ENCODE data around the gene ANK2.

ANK2 gene

DNA sequence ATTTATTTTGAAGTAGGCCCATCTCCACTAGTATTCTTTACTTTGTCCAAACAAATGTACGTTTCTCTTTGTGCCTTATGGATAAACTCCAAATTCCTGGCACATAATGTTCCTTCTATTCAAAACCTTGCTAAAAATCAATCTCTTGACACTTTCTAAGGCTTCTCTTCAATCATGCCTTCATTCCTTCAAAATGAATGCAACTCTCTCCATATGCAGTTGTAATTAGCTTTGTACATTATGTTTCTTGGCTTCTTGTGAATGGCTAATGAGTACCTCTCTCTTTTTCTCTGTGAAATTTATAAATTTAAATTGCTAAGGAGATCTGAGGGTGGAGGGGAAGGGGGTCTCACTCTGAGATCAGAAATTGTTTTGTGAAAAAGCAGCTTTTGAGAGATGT is 24.0 kb upstream of the ANK2 start:
- Histone ChIP-seq H3K27ac (no peak overlapping the region), H3K4me3 (no peak overlapping the region)
- TF ChIP-seq, protein P1, sequence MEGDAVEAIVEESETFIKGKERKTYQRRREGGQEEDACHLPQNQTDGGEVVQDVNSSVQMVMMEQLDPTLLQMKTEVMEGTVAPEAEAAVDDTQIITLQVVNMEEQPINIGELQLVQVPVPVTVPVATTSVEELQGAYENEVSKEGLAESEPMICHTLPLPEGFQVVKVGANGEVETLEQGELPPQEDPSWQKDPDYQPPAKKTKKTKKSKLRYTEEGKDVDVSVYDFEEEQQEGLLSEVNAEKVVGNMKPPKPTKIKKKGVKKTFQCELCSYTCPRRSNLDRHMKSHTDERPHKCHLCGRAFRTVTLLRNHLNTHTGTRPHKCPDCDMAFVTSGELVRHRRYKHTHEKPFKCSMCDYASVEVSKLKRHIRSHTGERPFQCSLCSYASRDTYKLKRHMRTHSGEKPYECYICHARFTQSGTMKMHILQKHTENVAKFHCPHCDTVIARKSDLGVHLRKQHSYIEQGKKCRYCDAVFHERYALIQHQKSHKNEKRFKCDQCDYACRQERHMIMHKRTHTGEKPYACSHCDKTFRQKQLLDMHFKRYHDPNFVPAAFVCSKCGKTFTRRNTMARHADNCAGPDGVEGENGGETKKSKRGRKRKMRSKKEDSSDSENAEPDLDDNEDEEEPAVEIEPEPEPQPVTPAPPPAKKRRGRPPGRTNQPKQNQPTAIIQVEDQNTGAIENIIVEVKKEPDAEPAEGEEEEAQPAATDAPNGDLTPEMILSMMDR (IDR thresholded peaks at IDR 0.05), result no peak
- DNase-seq (ENCODE audit: low spot score), result no peak

DNA sequence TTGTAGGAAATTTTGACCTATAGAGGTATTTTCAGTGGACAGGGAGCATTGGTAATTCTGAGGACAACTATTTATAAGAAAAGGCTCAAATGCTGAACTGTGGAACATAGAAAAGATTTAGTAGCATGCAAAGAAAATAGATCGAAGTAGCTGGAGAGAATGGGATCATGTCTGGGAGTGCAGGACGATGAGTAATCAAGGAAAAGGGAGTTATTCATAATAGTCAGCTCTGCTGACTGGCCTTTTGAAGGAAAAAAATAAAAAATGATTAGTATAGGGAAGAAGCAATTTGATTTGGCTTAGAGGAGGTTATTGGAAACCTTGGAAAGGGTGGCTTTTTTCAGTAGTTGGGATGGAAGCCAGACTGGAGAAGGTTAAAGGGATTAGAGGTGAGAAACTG is 22.9 kb upstream of the ANK2 start:
- Histone ChIP-seq H3K4me3 (no peak overlapping the region), H3K27ac (no peak overlapping the region)
- DNase-seq (ENCODE audit: low spot score), result no peak
- TF ChIP-seq, protein P1 (IDR thresholded peaks at IDR 0.05), result no peak

DNA sequence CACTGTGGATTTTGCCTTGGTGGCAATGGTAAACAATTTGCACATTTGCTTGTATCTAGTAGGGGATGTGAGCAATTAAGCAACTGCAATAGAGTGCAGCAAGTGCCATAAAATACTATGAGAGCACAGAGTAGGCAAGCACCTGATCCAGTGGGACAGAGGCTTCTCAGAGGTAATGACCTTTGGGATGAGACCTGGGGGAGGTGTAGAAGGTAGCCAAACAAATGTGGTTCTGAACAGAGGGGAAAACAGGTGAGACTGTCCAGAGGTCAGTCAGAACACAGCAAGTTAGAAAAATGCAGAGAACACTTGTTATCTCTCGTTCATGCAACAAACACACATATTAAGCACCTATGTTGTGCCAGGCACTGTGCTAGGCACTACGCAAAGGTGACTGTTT is 21.4 kb upstream of the ANK2 start:
- no peak overlapping the region for H3K27ac ChIP-seq
- DNase-seq (ENCODE audit: low spot score), result no peak
- TF ChIP-seq, protein P1 (IDR thresholded peaks at IDR 0.05), result no peak

DNA sequence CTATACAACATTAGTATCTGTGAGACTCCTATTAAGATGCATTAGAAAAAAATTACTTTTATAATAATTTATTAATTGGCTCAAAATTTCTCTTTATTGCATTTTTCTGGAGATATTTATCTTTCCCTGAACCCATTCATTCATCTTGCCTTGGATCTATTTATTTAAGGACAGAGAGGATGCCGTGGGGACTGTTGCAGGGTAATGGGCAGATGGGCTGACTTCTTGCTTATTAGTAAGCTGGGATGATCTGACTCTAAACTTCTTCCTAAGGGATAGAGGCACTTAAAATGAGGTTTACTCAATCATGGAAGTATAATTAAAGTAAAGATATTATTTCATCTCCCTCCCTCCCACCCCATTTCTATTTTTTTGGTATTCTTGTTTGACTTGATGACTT is 18.2 kb upstream of the ANK2 start:
- DNase-seq (ENCODE audit: low spot score), result no peak
- Histone ChIP-seq H3K4me3 (no peak overlapping the region), H3K27ac (no peak overlapping the region)
- TF ChIP-seq, protein P1 (IDR thresholded peaks at IDR 0.05), result no peak

More for the DNA sequence above, 21.4 kb upstream of the ANK2 start:
- H3K4me3 ChIP-seq, result no peak overlapping the region

DNA sequence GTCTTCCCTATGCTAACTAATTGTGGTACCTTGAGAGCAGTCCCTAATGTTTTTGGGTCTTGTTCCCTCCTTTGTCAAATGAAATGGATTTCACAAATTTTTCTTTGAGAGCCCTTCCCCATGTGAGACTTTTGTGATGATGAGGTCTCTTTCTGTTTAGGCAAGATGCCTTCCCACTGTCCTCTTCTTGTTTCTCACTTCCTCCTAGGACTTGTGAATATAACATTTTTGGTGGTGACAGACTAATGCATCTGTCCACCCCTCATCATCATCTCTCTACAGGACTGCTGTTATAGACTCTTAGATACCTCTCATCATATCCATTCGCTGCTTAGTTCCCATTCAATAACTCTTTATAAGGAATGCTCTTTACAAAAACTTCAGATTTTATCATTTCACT is 8.7 kb upstream of the ANK2 start:
- TF ChIP-seq, protein P1 (IDR thresholded peaks at IDR 0.05), result no peak
- Histone ChIP-seq H3K27ac (no peak overlapping the region), H3K4me3 (no peak overlapping the region)
- no peak for DNase-seq (ENCODE audit: low spot score)

DNA sequence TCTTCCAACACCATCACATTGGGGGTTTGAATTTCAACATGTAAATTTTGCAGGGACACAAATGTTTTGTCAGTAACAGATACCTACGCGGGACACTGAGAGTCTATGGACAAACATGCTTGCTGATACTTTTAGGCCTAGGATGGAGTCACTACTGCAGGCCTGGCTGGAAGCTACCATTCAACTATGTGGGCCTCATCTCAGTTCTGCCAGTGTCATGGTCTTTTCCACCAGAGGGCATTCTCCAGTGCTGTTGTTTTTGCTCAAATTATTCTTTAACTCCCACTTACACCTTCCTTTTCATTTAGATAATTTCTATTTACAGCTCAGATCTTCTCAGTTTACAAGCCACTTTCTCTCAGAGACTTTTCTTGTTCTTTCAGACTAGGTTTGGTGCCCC is 7.0 kb upstream of the ANK2 start:
- no peak overlapping the region for H3K27ac ChIP-seq

DNA sequence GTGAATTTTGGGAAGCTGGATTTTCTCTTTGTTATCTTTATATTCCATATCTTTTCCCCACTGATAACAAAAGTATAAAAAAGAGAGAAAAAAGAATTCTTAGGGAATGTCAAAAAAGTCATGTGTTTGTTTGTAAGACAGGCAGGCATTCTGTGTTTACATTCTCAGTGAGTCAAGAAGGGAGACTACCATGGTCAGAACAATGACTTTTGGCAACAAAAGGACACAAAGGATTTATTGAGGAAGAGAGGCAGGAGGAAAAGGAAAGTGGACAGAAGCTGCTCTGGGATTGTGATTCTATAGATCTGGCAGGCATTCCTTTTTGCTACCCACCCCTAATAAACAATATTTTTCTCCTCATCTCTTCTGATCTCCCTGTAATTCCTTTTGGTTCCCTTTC is 5.9 kb upstream of the ANK2 start:
- H3K27ac ChIP-seq, result no peak overlapping the region
- DNase-seq (ENCODE audit: low spot score), result no peak
- no peak overlapping the region for H3K4me3 ChIP-seq
- TF ChIP-seq, protein P1 (IDR thresholded peaks at IDR 0.05), result no peak

More for the DNA sequence above, 7.0 kb upstream of the ANK2 start:
- no peak overlapping the region for H3K4me3 ChIP-seq
- TF ChIP-seq, protein P1 (IDR thresholded peaks at IDR 0.05), result no peak
- no peak for DNase-seq (ENCODE audit: low spot score)

Measured in coronary artery (tissue), 2 donors.